ENCODE data around the gene GPR183.

- TF ChIP-seq POLR2AphosphoS5 (IDR thresholded peaks at IDR 0.05; ENCODE audit: insufficient read depth in 1 of 2, low read depth in 1 of 2) (no peak), CTCF (IDR thresholded peaks at IDR 0.05) (no peak)
These were observed 20.6 kb upstream of the GPR183 start for GRCh38 chr13:99327761-99328160.

All from vagina (tissue), 2 donors.